GM13977 (cell line): ENCODE data around the gene CCDC88C.

Experiments used
- DNase-seq: peaks from one replicate; pipeline ENCODE4 v3.0.0; 2012; ENCODE audit warnings: low spot score
- CTCF ChIP-seq: IDR thresholded peaks from 2 replicates; pipeline ENCODE4 v1.5.1; 2012; ENCODE audit warnings: mild to moderate bottlenecking, control low read depth; ENCODE audit not compliant: insufficient read depth; ENCODE audit errors: extremely low read depth, missing control alignments
- in situ Hi-C: fragments of 300-500 bp; cut with MboI; formaldehyde crosslinking; loops from one replicate; pipeline ENCODE4 v1.12.0; 2022; ENCODE audit warnings: low sequenced_read_pairs, low pct_unique_long_range_greater_than_20kb, mixed read lengths, inconsistent platforms; ENCODE audit not compliant: unreplicated experiment

Gene CCDC88C

GRCh38 chr14:91352728-91353692, 64.6 kb downstream of the CCDC88C start:
- TF ChIP-seq CTCF, result no peak
- in situ Hi-C loops, result no loop called here
- no peak for DNase-seq

GRCh38 chr14:91352053-91352452, 65.6 kb downstream of the CCDC88C start:
- TF ChIP-seq CTCF, result no peak
- in situ Hi-C loops, result no loop called here
- no peak for DNase-seq

GRCh38 chr14:91351512-91351862, 66.1 kb downstream of the CCDC88C start:
- DNase-seq, result no peak
- TF ChIP-seq CTCF, result no peak
- in situ Hi-C loops, result no loop called here

GRCh38 chr14:91350813-91351511, 66.7 kb downstream of the CCDC88C start:
- TF ChIP-seq CTCF, result no peak
- DNase-seq, result peak; percentile 80
- in situ Hi-C loops, result no loop called here

- in situ Hi-C loops, result no loop called here
- DNase-seq, result no peak
- no peak for TF ChIP-seq CTCF
These were observed 67.2 kb downstream of the CCDC88C start for GRCh38 chr14:91350483-91350812.

GRCh38 chr14:91349481-91350074, 68.0 kb downstream of the CCDC88C start:
- peak; percentile 82 for DNase-seq
- TF ChIP-seq CTCF, result no peak
- in situ Hi-C loops, result no loop called here
